ENCODE results near the gene RIN1. TPM values are rescaled to one million over a fixed set of nuclear protein-coding genes. Genes with fewer than 3 reads are reported as not detected.
A peak's percentile ranks its signal among the peaks of the same experiment; 100 is the strongest.
"Not testable (repeated sequence)": the region's sequence is repeated elsewhere in the genome, so short reads cannot be mapped to it uniquely, and the experiment has no call there.

Gene RIN1
- 1 to 10 TPM; 2.0 to 3.8 (median 2.2) TPM for total RNA-seq
- polyA plus RNA-seq: 1.6 TPM
- long read RNA-seq, donor 1, partial matches to known transcripts: 2 of 6 reads
- long read RNA-seq, donor 1, other reads (novel, unspliced or antisense): 1 of 6 reads
- long read RNA-seq, donor 2, partial matches to known transcripts: 0 of 3 reads
- long read RNA-seq, donor 2, other reads (novel, unspliced or antisense): 1 of 3 reads
- long read RNA-seq, donor 3, partial matches to known transcripts: 8 of 17 reads
- long read RNA-seq, donor 3, other reads (novel, unspliced or antisense): 5 of 17 reads
- long read RNA-seq, donor 4, partial matches to known transcripts: 1 of 3 reads
- long read RNA-seq, donor 4, other reads (novel, unspliced or antisense): 1 of 3 reads

GRCh38 chr11:66336234-66337102 is at the start of gene RIN1:
TSS of gene RIN1 (minus strand) at chr11:66336434. CDS start at chr11:66336402, 32 bp downstream.
- H3K27me3 ChIP-seq (ENCODE audit: control insufficient read depth, insufficient read depth): no peaks in the 10 kb centered on the region
- H3K9me3 ChIP-seq (ENCODE audit: control insufficient read depth, low read length): no peaks in the 10 kb centered on the region
- peak within 1 kb of the TSS; percentile 46 for H3K4me3 ChIP-seq (ENCODE audit: low read length)
- H3K27ac ChIP-seq (ENCODE audit: low read length): peak within 1 kb of the TSS; percentile 16
- DNase-seq: peak; percentile 77 to 83 (median 81)
- 12% methylated on average over 22 of the region's 22 CpGs for WGBS
- intact Hi-C loops (cut with DNase I): no loop called here
- ATAC-seq: peak; percentile 65 to 87
- peaks cover 3% of the 10 kb centered on the region for H3K4me1 ChIP-seq (ENCODE audit: control insufficient read depth, insufficient read depth, low read length)

DNA sequence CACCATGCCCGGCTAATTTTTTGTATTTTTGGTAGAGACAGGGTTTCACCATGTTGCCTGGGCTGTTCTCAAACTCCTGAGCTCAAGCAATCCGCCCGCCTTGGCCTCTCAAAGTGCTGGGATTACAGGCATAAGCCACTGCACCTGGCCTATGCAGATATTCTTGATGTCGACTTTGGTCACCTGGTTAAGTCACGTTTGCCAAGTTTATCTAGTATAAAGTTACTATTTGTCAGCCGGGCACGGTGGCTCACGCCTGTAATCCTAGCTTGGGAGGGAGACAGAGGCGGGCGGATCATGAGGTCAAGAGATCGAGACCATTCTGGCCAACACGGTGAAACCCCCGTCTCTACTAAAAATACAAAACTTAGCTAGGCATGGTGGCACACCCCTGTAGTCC is 48.1 kb upstream of the RIN1 start:
- H3K4me3 ChIP-seq (ENCODE audit: low read length); H3K27ac ChIP-seq (ENCODE audit: low read length); H3K9me3 ChIP-seq (ENCODE audit: control insufficient read depth, low read length); H3K27me3 ChIP-seq (ENCODE audit: control insufficient read depth, insufficient read depth); H3K4me1 ChIP-seq (ENCODE audit: control insufficient read depth, insufficient read depth, low read length); DNase-seq; ATAC-seq: not testable (repeated sequence)
- intact Hi-C loops (cut with DNase I): loop anchor here in 1 of 4 donors (10.0 kb wide), 1 partner anchor 70 kb away; the partner anchor contains the start of gene CD248
- 87% methylated on average over 13 of the region's 13 CpGs for WGBS

DNA sequence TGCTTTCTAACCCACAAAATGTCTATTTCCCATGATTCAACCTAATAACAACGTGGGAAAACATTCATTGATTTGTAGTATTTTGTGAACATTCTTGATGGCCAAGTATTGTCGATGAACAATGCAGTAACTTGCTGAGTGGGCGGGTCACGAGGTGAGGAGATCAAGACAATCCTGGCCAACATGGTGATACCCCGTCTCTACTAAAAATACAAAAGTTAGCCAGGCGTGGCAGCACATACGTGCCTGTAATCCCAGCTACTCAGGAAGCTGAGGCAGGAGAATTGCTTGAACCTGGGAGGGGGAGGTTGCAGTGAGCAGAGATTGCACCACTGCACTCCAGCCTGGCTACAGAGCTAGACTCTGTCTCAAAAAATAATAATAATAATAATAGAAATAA is 44.0 kb upstream of the RIN1 start:
- H3K4me3 ChIP-seq (ENCODE audit: low read length); H3K9me3 ChIP-seq (ENCODE audit: control insufficient read depth, low read length); ATAC-seq; H3K4me1 ChIP-seq (ENCODE audit: control insufficient read depth, insufficient read depth, low read length); H3K27me3 ChIP-seq (ENCODE audit: control insufficient read depth, insufficient read depth); DNase-seq; H3K27ac ChIP-seq (ENCODE audit: low read length): not testable (repeated sequence)
- intact Hi-C loops (cut with DNase I): loop anchor here in 1 of 4 donors (10.0 kb wide), 1 partner anchor 65 kb away; the partner anchor contains the start of gene CD248
- WGBS: 24% methylated on average over 7 of the region's 7 CpGs

GRCh38 chr11:66373690-66374287 is 37.6 kb upstream of the RIN1 start:
- intact Hi-C loops (cut with DNase I); H3K9me3 ChIP-seq (ENCODE audit: control insufficient read depth, low read length); ATAC-seq; H3K27me3 ChIP-seq (ENCODE audit: control insufficient read depth, insufficient read depth); H3K4me1 ChIP-seq (ENCODE audit: control insufficient read depth, insufficient read depth, low read length); H3K4me3 ChIP-seq (ENCODE audit: low read length); DNase-seq: not testable (repeated sequence)
- WGBS: 57% methylated on average over 9 of the region's 9 CpGs
- H3K27ac ChIP-seq (ENCODE audit: low read length): peak overlapping the region; percentile 50

- Histone ChIP-seq H3K27ac (ENCODE audit: low read length) (peak overlapping the region; percentile 80), H3K4me3 (ENCODE audit: low read length) (no peak overlapping the region), H3K9me3 (ENCODE audit: control insufficient read depth, low read length) (no peaks in the 10 kb centered on the region), H3K27me3 (ENCODE audit: control insufficient read depth, insufficient read depth) (no peaks in the 10 kb centered on the region), H3K4me1 (ENCODE audit: control insufficient read depth, insufficient read depth, low read length) (peaks cover 6% of the 10 kb centered on the region)
- WGBS: 51% methylated on average over 5 of the region's 5 CpGs
- DNase-seq: peak in 2 of 3 donors; percentile 39 to 70
- ATAC-seq: peak; percentile 54 to 67
- intact Hi-C loops (cut with DNase I): no loop called here
Observed at GRCh38 chr11:66373265-66373664, 37.0 kb upstream of the RIN1 start.

- Histone ChIP-seq H3K4me3 (ENCODE audit: low read length) (peak within 1 kb of the TSS; percentile 59), H3K4me1 (ENCODE audit: control insufficient read depth, insufficient read depth, low read length) (peaks cover 6% of the 10 kb centered on the region), H3K27ac (ENCODE audit: low read length) (peak within 1 kb of the TSS; percentile 87), H3K9me3 (ENCODE audit: control insufficient read depth, low read length) (no peaks in the 10 kb centered on the region), H3K27me3 (ENCODE audit: control insufficient read depth, insufficient read depth) (no peaks in the 10 kb centered on the region)
- intact Hi-C loops (cut with DNase I): loop anchor here in 1 of 4 donors (2.0 kb wide), 1 partner anchor 55 kb away; the partner anchor contains the start of gene CD248
- WGBS: under 1% methylated on average over 72 of the region's 72 CpGs
- ATAC-seq: peak; percentile 83 to 85
- peak; percentile 65 to 90 (median 87) for DNase-seq
Observed at GRCh38 chr11:66371627-66372415, 35.6 kb upstream of the RIN1 start, which contains the start of gene SLC29A2. TSS of gene SLC29A2 (minus strand) at chr11:66371760. CDS start at chr11:66371591, 169 bp downstream.

DNA sequence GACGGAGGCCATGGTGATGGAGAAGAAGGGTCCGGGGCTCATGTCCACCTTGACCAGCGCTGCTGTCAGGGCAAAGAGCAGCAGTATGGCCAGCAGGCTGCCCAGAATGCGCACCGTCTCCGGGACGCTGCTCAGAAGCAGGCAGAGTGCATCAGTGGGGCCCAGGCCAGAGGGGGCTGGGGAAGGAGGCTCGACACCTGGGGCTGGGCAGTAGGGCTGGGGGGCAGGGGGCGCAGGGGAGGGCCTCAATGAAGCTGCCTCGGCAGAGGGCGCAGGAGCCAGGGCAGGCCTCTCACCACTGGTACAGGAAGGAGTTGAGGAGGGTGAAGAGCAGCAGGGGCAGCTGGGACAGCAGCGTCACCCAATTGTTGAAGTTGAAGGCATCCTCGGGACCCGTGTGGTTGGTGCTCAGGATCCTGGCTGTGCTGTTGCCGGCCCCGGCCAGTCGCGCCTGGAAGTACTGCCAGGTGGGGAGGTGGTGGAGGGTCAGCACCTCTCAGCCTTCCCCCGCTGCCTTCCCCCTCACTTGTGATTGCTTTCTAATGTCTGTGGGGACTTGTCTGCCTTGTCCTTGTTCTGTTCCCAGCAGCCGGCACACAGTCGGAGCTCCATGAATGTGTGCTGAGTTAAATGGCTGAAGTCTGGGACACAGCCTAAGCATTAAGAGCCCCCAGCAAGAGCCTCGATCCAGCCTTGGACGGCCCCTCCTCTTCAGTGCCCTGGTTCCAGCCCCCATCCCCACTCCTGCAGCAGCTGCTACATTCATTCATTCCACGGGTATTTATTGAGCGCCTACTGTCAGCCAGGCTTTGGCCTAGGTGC is 33.0 kb upstream of the RIN1 start:
- ATAC-seq: no peak
- Histone ChIP-seq H3K4me3 (ENCODE audit: low read length) (no peak overlapping the region), H3K9me3 (ENCODE audit: control insufficient read depth, low read length) (no peaks in the 10 kb centered on the region), H3K4me1 (ENCODE audit: control insufficient read depth, insufficient read depth, low read length) (peaks cover 6% of the 10 kb centered on the region), H3K27me3 (ENCODE audit: control insufficient read depth, insufficient read depth) (no peaks in the 10 kb centered on the region), H3K27ac (ENCODE audit: low read length) (peak overlapping the region; percentile 57)
- no peak for DNase-seq
- intact Hi-C loops (cut with DNase I): no loop called here
- WGBS: 83% methylated on average over 25 of the region's 25 CpGs

DNA sequence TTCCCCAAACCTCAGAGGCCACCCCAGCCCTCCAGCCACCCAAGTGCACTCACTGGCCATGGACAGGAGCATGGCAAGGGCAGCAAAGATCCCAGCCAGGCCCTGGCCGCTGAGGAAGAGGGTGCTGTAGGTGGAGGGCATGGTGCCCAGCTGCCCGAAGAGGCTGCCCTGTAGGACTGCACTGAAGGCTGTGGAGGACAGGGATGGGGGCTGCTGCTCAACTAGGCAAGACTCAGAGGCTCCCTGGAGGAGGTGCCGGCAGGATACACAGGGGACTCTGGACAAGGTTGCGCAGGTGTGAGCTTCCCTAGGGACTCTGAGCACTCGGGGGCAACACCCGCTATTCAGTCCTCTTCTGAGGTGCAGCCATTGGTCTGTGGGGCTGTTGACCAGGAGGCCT is 32.2 kb upstream of the RIN1 start:
- ATAC-seq: no peak
- Histone ChIP-seq H3K9me3 (ENCODE audit: control insufficient read depth, low read length) (no peaks in the 10 kb centered on the region), H3K4me3 (ENCODE audit: low read length) (no peak overlapping the region), H3K27ac (ENCODE audit: low read length) (no peak overlapping the region), H3K4me1 (ENCODE audit: control insufficient read depth, insufficient read depth, low read length) (peaks cover 6% of the 10 kb centered on the region), H3K27me3 (ENCODE audit: control insufficient read depth, insufficient read depth) (no peaks in the 10 kb centered on the region)
- WGBS: 89% methylated on average over 6 of the region's 6 CpGs
- intact Hi-C loops (cut with DNase I): no loop called here
- no peak for DNase-seq

GRCh38 chr11:66367561-66368312 is 31.5 kb upstream of the RIN1 start:
- H3K4me3 ChIP-seq (ENCODE audit: low read length): no peak overlapping the region
- peaks cover 6% of the 10 kb centered on the region for H3K4me1 ChIP-seq (ENCODE audit: control insufficient read depth, insufficient read depth, low read length)
- WGBS: 87% methylated on average over 15 of the region's 15 CpGs
- no peaks in the 10 kb centered on the region for H3K9me3 ChIP-seq (ENCODE audit: control insufficient read depth, low read length)
- H3K27me3 ChIP-seq (ENCODE audit: control insufficient read depth, insufficient read depth): no peaks in the 10 kb centered on the region
- ATAC-seq: no peak
- H3K27ac ChIP-seq (ENCODE audit: low read length): no peak overlapping the region
- DNase-seq: no peak
- intact Hi-C loops (cut with DNase I): no loop called here

Measured in right cardiac atrium (tissue), 5 donors.